Testis (tissue), 3 donors: ENCODE measurements around the gene SYNGR1. TPM values are rescaled to one million over a fixed set of nuclear protein-coding genes. Genes with fewer than 3 reads are reported as not detected.

Experiments used
- DNase-seq: peaks from one replicate; pipeline ENCODE4 v3.0.0-alpha.2; 2019
- H3K27ac ChIP-seq, 2 donors: fragments of 200-600 bp; sonication (generic); one replicate each; pipeline ENCODE4 v1.5.1; 2019
- H3K27me3 ChIP-seq: fragments of 200-600 bp; sonication (generic); one replicate; pipeline ENCODE4 v1.5.1; 2019
- H3K36me3 ChIP-seq: fragments of 200-600 bp; sonication (generic); one replicate; pipeline ENCODE4 v1.5.1; 2017; ENCODE audit warnings: low read depth; ENCODE audit errors: missing control alignments
- H3K4me1 ChIP-seq: fragments of 200-600 bp; sonication (generic); one replicate; pipeline ENCODE4 v1.5.1; 2019
- H3K4me3 ChIP-seq, 2 donors: fragments of 200-600 bp; sonication (generic); one replicate each; pipeline ENCODE4 v1.5.1; 2017 to 2019
- H3K9me3 ChIP-seq: fragments of 200-600 bp; sonication (generic); one replicate; pipeline ENCODE4 v1.5.1; 2017
- CTCF ChIP-seq, 3 experiments: fragments of 450-650 bp in 2 of 3; fragments of 200-600 bp in 1 of 3; sonication (generic) in 1 of 3; IDR thresholded peaks; one replicate each; pipeline ENCODE4 v1.5.1; 2016 to 2019; ENCODE audit warnings: antibody characterized with exemption in 3 of 3, mild to moderate bottlenecking in 2 of 3, moderate library complexity in 1 of 3
- POLR2A ChIP-seq: fragments of 450-650 bp; IDR thresholded peaks from one replicate; pipeline ENCODE4 v1.6.1; 2017; ENCODE audit warnings: antibody characterized with exemption, mild to moderate bottlenecking, moderate library complexity
- WGBS, 2 donors: methylation state at CpG; one replicate each; pipeline ENCODE4 v1.1.5; 2018; 5-methylcytosine and 5-hydroxymethylcytosine counted together
- intact Hi-C: fragments of 100-400 bp; cut with DNase I; formaldehyde crosslinking; loops from one replicate; pipeline ENCODE4 v1.15.1; 2023; ENCODE audit warnings: low total_unique reads
- polyA plus RNA-seq: library from polyadenylated mRNA; stranded (reverse); fragments of 350-450 nt; fragmentation: Illumina TruSeq; extraction: RNeasy Lipid Tissue Mini Kit (QIAGEN cat#74804); gene quantifications from one replicate; pipeline ENCODE4 v1.2.3, GENCODE V29; 2014; ENCODE audit warnings: low read depth, low replicate concordance; ENCODE audit not compliant: insufficient read depth
- total RNA-seq, 2 donors: library from RNA; depleted of rRNA; stranded (reverse); fragments of >200 nt; gene quantifications; one replicate each; pipeline ENCODE4 v1.2.3, GENCODE V29; 2016

SYNGR1 gene
- total and polyA plus RNA-seq, 3 donors from 2014 or later: 20.4 to 46.8 (median 32.5) TPM

GRCh38 chr22:39348909-39349505 is 784 bp upstream of the SYNGR1 start:
- H3K4me1 ChIP-seq: peaks cover 22% of the 10 kb centered on the region
- no peaks in the 10 kb centered on the region for H3K36me3 ChIP-seq
- no peak for TF ChIP-seq CTCF (IDR thresholded peaks at IDR 0.05)
- no peak for TF ChIP-seq POLR2A
- H3K4me3 ChIP-seq: peak overlapping the region; percentile 81 to 84
- intact Hi-C loops: no loop called here
- no peaks in the 10 kb centered on the region for H3K9me3 ChIP-seq
- H3K27ac ChIP-seq: peak overlapping the region; percentile 53 to 85
- WGBS, 2 donors: 9% methylated on average over 10 to 11 of the region's 11 CpGs
- DNase-seq: peak; percentile 42
- H3K27me3 ChIP-seq: no peaks in the 10 kb centered on the region

- Histone ChIP-seq H3K27ac (peak overlapping the region; percentile 53 to 85), H3K27me3 (no peaks in the 10 kb centered on the region), H3K36me3 (no peaks in the 10 kb centered on the region), H3K9me3 (no peaks in the 10 kb centered on the region), H3K4me1 (peaks cover 22% of the 10 kb centered on the region), H3K4me3 (peak overlapping the region; percentile 81 to 84)
- WGBS, 2 donors: 0% methylated on average over 27 to 33 of the region's 57 CpGs
- intact Hi-C loops: no loop called here
- TF ChIP-seq CTCF (IDR thresholded peaks at IDR 0.05) (no peak), POLR2A (no peak)
- DNase-seq: peak; percentile 57
These were observed 255 bp upstream of the SYNGR1 start for GRCh38 chr22:39349506-39349966.

- Histone ChIP-seq H3K4me1 (peaks cover 22% of the 10 kb centered on the region), H3K9me3 (no peaks in the 10 kb centered on the region), H3K27me3 (no peaks in the 10 kb centered on the region), H3K4me3 (peak overlapping the region; percentile 81 to 84), H3K27ac (peak overlapping the region; percentile 39 to 85), H3K36me3 (no peaks in the 10 kb centered on the region)
- DNase-seq: no peak
- TF ChIP-seq CTCF (IDR thresholded peaks at IDR 0.05) (no peak), POLR2A (no peak)
- intact Hi-C loops: no loop called here
- 54 to 66% methylated on average over 10 to 14 of the region's 14 CpGs for WGBS, 2 donors
These were observed 1.2 kb downstream of the SYNGR1 start for GRCh38 chr22:39350757-39351688.

GRCh38 chr22:39351689-39352214 is 2.0 kb downstream of the SYNGR1 start:
- H3K27ac ChIP-seq: peak overlapping the region in 1 of 2 donors; percentile 85
- TF ChIP-seq CTCF (IDR thresholded peaks at IDR 0.05): no peak
- no peak for TF ChIP-seq POLR2A
- WGBS, 2 donors: 56 to 67% methylated on average over 8 of the region's 8 CpGs
- intact Hi-C loops: no loop called here
- no peaks in the 10 kb centered on the region for H3K27me3 ChIP-seq
- H3K4me3 ChIP-seq: no peak overlapping the region
- H3K4me1 ChIP-seq: peaks cover 25% of the 10 kb centered on the region
- no peaks in the 10 kb centered on the region for H3K36me3 ChIP-seq
- no peak for DNase-seq
- H3K9me3 ChIP-seq: no peaks in the 10 kb centered on the region
